GM21528 (cell line): ENCODE data around the gene PIN4.
A peak's percentile ranks its signal among the peaks of the same experiment; 100 is the strongest.
"Not testable (repeated sequence)": the region's sequence is repeated elsewhere in the genome, so short reads cannot be mapped to it uniquely, and the experiment has no call there.

Experiments
- ATAC-seq: cut with Tn5 transposase; IDR thresholded peaks from one replicate; pipeline ENCODE4 v1.9.1; 2021; ENCODE audit warnings: mild to moderate bottlenecking, moderate library complexity; ENCODE audit not compliant: unreplicated experiment, low FRiP score

PIN4 gene

GRCh38 chrX:72201836-72202536 is 20.4 kb downstream of the PIN4 start:
- no peak for ATAC-seq

GRCh38 chrX:72202792-72203401 is 21.3 kb downstream of the PIN4 start:
- ATAC-seq = no peak

GRCh38 chrX:72203421-72203820 is 21.9 kb downstream of the PIN4 start:
- ATAC-seq = no peak

- ATAC-seq = no peak
Observed at GRCh38 chrX:72205706-72206105, 24.1 kb downstream of the PIN4 start.

GRCh38 chrX:72207366-72207765 is 25.8 kb downstream of the PIN4 start:
- ATAC-seq = no peak

- ATAC-seq = no peak
Observed at GRCh38 chrX:72208126-72208800, 26.7 kb downstream of the PIN4 start.

- no peak for ATAC-seq
Observed at GRCh38 chrX:72216973-72217372, 35.4 kb downstream of the PIN4 start.

- ATAC-seq = not testable (repeated sequence)
Observed at GRCh38 chrX:72220375-72220774, 38.8 kb downstream of the PIN4 start.

- no peak for ATAC-seq
Observed at GRCh38 chrX:72230290-72230689, 48.7 kb downstream of the PIN4 start.

GRCh38 chrX:72236841-72237240 is 55.3 kb downstream of the PIN4 start:
- ATAC-seq = no peak

GRCh38 chrX:72238183-72238582 is 56.6 kb downstream of the PIN4 start:
- no peak for ATAC-seq

GRCh38 chrX:72238721-72239475 is 57.3 kb downstream of the PIN4 start, which contains the start of gene ERCC6L:
ERCC6L (minus strand) TSS chrX:72239027; CDS start chrX:72238911, 116 bp downstream.
- peak; percentile 97 for ATAC-seq

- ATAC-seq = no peak
Observed at GRCh38 chrX:72240976-72241375, 59.4 kb downstream of the PIN4 start.

GRCh38 chrX:72243472-72243871 is 61.9 kb downstream of the PIN4 start:
- ATAC-seq = no peak

GRCh38 chrX:72245461-72246089 is 64.0 kb downstream of the PIN4 start:
- no peak for ATAC-seq

- no peak for ATAC-seq
Observed at GRCh38 chrX:72247206-72247942, 65.8 kb downstream of the PIN4 start.
